GM23338 (cell line): ENCODE data around the gene SGPP1.

Experiments
- CREB1 ChIP-seq: fragments of 250-450 bp; sonication (Bioruptor Pico); IDR thresholded peaks from 2 replicates; pipeline ENCODE4 v1.5.0; 2020; ENCODE audit warnings: low read depth, mild to moderate bottlenecking, moderate library complexity
- EZH2 ChIP-seq: fragments of 200-600 bp; sonication (generic); IDR thresholded peaks from one replicate; pipeline ENCODE4 v1.8.0; 2017; ENCODE audit warnings: antibody characterized with exemption, mild to moderate bottlenecking, low read depth; ENCODE audit not compliant: unreplicated experiment
- EZH2phosphoT487 ChIP-seq: fragments of 200-600 bp; sonication (generic); IDR thresholded peaks from one replicate; pipeline ENCODE4 v1.8.1; 2018; ENCODE audit warnings: antibody characterized with exemption; ENCODE audit not compliant: unreplicated experiment
- JUNB ChIP-seq: IDR thresholded peaks from one replicate; pipeline ENCODE4 v1.6.1; 2016; ENCODE audit warnings: antibody characterized with exemption; ENCODE audit not compliant: unreplicated experiment
- NANOG ChIP-seq: IDR thresholded peaks from 2 replicates; pipeline ENCODE4 v1.6.1; 2016; ENCODE audit warnings: antibody characterized with exemption, borderline replicate concordance
- POLR2AphosphoS5 ChIP-seq: IDR thresholded peaks from 2 replicates; pipeline ENCODE4 v1.6.1; 2016; ENCODE audit warnings: antibody characterized with exemption, low read depth
- STAT1 ChIP-seq: IDR thresholded peaks from one replicate; pipeline ENCODE4 v1.6.1; 2016; ENCODE audit warnings: antibody characterized with exemption; ENCODE audit not compliant: unreplicated experiment
- ZNF331 ChIP-seq: fragments of 250-450 bp; sonication (Bioruptor Pico); IDR thresholded peaks from 2 replicates; pipeline ENCODE4 v1.5.0; 2020; ENCODE audit warnings: low read depth, mild to moderate bottlenecking, moderate library complexity
- TF ChIP-seq, protein P1 (sequence below), 2 experiments: fragments of 200-600 bp in 1 of 2; sonication (generic) in 1 of 2; conservative IDR thresholded peaks; 2 replicates each; pipeline versions ENCODE4 v1.5.1 to v1.6.1; 2016 to 2017; ENCODE audit warnings: antibody characterized with exemption in 2 of 2, low read depth in 2 of 2, mild to moderate bottlenecking in 2 of 2, moderate library complexity in 1 of 2
- TF ChIP-seq, protein P2 (sequence below): IDR thresholded peaks from 2 replicates; pipeline ENCODE4 v1.6.1; 2016; ENCODE audit warnings: antibody characterized with exemption
- TF ChIP-seq, protein P3 (sequence below): IDR thresholded peaks from one replicate; pipeline ENCODE4 v1.6.1; 2018; ENCODE audit warnings: antibody characterized with exemption; ENCODE audit not compliant: unreplicated experiment
- TF ChIP-seq, protein P4 (sequence below): fragments of 250-450 bp; sonication (Bioruptor Pico); IDR thresholded peaks from 2 replicates; pipeline ENCODE4 v1.5.0; 2020; ENCODE audit warnings: mild to moderate bottlenecking, moderate library complexity

DNA sequence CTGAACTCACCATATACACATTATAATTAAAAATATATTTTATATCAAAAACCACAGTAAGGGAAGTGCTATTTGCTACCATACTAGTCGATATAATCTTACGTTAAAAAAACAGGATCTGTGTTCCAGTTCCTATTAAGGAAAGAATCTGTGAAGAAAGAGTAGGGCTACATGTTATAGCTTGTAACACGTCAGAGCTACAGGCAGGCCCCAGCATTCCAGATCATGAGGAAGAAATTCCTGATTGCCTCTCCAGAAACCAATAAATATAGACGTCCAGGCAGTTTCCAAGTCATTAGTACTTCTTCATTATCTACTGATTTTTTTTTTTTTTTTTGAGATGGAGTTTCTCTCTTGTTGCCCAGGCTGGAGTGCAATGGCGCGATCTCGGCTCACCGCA, 20.6 kb downstream of the SGPP1 start:
- TF ChIP-seq EZH2phosphoT487 (no peak), CREB1 (CRISPR knock-in tag) (no peak), POLR2AphosphoS5 (no peak), EZH2 (no peak), JUNB (no peak), STAT1 (no peak), NANOG (no peak), ZNF331 (CRISPR knock-in tag) (no peak)
- TF ChIP-seq, protein P1, sequence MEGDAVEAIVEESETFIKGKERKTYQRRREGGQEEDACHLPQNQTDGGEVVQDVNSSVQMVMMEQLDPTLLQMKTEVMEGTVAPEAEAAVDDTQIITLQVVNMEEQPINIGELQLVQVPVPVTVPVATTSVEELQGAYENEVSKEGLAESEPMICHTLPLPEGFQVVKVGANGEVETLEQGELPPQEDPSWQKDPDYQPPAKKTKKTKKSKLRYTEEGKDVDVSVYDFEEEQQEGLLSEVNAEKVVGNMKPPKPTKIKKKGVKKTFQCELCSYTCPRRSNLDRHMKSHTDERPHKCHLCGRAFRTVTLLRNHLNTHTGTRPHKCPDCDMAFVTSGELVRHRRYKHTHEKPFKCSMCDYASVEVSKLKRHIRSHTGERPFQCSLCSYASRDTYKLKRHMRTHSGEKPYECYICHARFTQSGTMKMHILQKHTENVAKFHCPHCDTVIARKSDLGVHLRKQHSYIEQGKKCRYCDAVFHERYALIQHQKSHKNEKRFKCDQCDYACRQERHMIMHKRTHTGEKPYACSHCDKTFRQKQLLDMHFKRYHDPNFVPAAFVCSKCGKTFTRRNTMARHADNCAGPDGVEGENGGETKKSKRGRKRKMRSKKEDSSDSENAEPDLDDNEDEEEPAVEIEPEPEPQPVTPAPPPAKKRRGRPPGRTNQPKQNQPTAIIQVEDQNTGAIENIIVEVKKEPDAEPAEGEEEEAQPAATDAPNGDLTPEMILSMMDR (conservative IDR thresholded peaks at IDR 0.05; ENCODE audit: low read depth in 2 of 2): no peak
- TF ChIP-seq, protein P2, sequence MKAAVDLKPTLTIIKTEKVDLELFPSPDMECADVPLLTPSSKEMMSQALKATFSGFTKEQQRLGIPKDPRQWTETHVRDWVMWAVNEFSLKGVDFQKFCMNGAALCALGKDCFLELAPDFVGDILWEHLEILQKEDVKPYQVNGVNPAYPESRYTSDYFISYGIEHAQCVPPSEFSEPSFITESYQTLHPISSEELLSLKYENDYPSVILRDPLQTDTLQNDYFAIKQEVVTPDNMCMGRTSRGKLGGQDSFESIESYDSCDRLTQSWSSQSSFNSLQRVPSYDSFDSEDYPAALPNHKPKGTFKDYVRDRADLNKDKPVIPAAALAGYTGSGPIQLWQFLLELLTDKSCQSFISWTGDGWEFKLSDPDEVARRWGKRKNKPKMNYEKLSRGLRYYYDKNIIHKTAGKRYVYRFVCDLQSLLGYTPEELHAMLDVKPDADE: no peak
- TF ChIP-seq, protein P3, sequence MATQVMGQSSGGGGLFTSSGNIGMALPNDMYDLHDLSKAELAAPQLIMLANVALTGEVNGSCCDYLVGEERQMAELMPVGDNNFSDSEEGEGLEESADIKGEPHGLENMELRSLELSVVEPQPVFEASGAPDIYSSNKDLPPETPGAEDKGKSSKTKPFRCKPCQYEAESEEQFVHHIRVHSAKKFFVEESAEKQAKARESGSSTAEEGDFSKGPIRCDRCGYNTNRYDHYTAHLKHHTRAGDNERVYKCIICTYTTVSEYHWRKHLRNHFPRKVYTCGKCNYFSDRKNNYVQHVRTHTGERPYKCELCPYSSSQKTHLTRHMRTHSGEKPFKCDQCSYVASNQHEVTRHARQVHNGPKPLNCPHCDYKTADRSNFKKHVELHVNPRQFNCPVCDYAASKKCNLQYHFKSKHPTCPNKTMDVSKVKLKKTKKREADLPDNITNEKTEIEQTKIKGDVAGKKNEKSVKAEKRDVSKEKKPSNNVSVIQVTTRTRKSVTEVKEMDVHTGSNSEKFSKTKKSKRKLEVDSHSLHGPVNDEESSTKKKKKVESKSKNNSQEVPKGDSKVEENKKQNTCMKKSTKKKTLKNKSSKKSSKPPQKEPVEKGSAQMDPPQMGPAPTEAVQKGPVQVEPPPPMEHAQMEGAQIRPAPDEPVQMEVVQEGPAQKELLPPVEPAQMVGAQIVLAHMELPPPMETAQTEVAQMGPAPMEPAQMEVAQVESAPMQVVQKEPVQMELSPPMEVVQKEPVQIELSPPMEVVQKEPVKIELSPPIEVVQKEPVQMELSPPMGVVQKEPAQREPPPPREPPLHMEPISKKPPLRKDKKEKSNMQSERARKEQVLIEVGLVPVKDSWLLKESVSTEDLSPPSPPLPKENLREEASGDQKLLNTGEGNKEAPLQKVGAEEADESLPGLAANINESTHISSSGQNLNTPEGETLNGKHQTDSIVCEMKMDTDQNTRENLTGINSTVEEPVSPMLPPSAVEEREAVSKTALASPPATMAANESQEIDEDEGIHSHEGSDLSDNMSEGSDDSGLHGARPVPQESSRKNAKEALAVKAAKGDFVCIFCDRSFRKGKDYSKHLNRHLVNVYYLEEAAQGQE: no peak
- TF ChIP-seq, protein P4, sequence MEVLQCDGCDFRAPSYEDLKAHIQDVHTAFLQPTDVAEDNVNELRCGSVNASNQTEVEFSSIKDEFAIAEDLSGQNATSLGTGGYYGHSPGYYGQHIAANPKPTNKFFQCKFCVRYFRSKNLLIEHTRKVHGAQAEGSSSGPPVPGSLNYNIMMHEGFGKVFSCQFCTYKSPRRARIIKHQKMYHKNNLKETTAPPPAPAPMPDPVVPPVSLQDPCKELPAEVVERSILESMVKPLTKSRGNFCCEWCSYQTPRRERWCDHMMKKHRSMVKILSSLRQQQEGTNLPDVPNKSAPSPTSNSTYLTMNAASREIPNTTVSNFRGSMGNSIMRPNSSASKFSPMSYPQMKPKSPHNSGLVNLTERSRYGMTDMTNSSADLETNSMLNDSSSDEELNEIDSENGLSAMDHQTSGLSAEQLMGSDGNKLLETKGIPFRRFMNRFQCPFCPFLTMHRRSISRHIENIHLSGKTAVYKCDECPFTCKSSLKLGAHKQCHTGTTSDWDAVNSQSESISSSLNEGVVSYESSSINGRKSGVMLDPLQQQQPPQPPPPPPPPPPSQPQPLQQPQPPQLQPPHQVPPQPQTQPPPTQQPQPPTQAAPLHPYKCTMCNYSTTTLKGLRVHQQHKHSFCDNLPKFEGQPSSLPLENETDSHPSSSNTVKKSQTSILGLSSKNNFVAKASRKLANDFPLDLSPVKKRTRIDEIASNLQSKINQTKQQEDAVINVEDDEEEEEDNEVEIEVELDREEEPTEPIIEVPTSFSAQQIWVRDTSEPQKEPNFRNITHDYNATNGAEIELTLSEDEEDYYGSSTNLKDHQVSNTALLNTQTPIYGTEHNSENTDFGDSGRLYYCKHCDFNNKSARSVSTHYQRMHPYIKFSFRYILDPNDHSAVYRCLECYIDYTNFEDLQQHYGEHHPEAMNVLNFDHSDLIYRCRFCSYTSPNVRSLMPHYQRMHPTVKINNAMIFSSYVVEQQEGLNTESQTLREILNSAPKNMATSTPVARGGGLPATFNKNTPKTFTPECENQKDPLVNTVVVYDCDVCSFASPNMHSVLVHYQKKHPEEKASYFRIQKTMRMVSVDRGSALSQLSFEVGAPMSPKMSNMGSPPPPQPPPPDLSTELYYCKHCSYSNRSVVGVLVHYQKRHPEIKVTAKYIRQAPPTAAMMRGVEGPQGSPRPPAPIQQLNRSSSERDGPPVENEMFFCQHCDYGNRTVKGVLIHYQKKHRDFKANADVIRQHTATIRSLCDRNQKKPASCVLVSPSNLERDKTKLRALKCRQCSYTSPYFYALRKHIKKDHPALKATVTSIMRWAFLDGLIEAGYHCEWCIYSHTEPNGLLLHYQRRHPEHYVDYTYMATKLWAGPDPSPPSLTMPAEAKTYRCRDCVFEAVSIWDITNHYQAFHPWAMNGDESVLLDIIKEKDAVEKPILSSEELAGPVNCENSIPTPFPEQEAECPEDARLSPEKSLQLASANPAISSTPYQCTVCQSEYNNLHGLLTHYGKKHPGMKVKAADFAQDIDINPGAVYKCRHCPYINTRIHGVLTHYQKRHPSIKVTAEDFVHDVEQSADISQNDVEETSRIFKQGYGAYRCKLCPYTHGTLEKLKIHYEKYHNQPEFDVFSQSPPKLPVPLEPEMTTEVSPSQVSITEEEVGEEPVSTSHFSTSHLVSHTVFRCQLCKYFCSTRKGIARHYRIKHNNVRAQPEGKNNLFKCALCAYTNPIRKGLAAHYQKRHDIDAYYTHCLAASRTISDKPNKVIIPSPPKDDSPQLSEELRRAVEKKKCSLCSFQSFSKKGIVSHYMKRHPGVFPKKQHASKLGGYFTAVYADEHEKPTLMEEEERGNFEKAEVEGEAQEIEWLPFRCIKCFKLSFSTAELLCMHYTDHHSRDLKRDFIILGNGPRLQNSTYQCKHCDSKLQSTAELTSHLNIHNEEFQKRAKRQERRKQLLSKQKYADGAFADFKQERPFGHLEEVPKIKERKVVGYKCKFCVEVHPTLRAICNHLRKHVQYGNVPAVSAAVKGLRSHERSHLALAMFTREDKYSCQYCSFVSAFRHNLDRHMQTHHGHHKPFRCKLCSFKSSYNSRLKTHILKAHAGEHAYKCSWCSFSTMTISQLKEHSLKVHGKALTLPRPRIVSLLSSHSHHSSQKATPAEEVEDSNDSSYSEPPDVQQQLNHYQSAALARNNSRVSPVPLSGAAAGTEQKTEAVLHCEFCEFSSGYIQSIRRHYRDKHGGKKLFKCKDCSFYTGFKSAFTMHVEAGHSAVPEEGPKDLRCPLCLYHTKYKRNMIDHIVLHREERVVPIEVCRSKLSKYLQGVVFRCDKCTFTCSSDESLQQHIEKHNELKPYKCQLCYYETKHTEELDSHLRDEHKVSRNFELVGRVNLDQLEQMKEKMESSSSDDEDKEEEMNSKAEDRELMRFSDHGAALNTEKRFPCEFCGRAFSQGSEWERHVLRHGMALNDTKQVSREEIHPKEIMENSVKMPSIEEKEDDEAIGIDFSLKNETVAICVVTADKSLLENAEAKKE: no peak
